Kidney epithelial cell (primary cell): ENCODE results near the gene PPP1R7. TPM values are rescaled to one million over a fixed set of nuclear protein-coding genes. Genes with fewer than 3 reads are reported as not detected.

Experiments
- DNase-seq: peaks from one replicate; pipeline ENCODE4 v3.0.0-alpha.2; 2010; ENCODE audit warnings: low read depth
- H3K27me3 ChIP-seq: 2 replicates; pipeline ENCODE4 v1.6.0; 2011; ENCODE audit warnings: low read length; ENCODE audit not compliant: control insufficient read depth, insufficient read depth
- H3K36me3 ChIP-seq: 2 replicates; pipeline ENCODE4 v1.5.1; 2011; ENCODE audit warnings: low read length; ENCODE audit not compliant: control insufficient read depth, insufficient read depth
- H3K4me3 ChIP-seq: 2 replicates; pipeline ENCODE4 v1.5.1; 2011; ENCODE audit warnings: low read depth, mild to moderate bottlenecking, control low read depth, low read length
- total RNA-seq: library from RNA; depleted of rRNA; stranded (reverse); fragments of >200 nt; gene quantifications from 2 replicates; pipeline ENCODE4 v1.2.3, GENCODE V29; 2015
- TF ChIP-seq, protein P1 (sequence below): IDR thresholded peaks from 2 replicates; pipeline ENCODE4 v1.5.1; 2011; ENCODE audit warnings: mild to moderate bottlenecking, moderate library complexity, low read length, control low read depth, inconsistent platforms; ENCODE audit not compliant: insufficient read depth, poor library complexity, severe bottlenecking

Gene PPP1R7
- total RNA-seq, 1 donor from 2014 or later: 82.3 TPM

DNA sequence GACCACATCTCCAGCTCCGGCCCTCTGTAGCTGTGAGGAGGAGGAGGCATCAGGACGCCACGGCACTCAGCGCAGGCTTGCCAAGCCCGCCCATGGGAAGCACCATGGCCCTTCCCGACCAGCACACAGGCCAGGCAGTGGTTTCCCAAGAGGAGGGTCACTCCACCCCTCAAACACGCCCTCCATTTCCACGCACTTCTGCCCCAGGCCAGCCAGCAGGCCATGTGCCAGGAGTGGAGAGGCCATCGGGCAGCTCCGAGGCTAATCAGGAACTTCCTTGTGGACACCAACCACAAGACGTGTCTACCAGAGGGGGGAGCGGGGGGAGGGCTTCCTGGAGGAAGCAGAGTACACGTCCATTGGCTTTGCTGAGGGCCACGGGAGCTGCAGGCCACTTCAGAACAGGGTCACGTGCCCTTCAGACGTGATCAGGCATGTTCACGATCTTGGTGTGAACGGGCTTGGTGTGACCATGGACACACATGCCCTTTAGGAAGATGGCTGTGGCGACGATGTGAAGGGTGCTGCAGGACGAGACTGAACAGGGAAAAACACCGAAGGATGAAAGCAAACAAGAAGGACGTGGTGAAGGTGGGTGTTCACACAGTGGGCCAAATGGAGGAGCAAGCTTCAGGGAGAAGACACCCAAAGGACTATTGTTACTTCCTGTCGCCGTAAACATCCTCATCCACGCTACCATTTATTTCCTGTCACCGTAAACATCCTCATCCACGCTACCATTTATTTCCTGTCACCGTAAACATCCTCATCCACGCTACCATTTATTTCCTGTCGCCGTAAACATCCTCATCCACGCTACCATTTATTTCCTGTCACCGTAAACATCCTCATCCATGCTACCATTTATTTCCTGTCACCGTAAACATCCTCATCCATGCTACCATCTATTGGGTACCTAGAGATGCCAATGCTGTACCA, 41.7 kb upstream of the PPP1R7 start:
- Histone ChIP-seq H3K4me3 (no peak overlapping the region), H3K27me3 (no peaks in the 10 kb centered on the region), H3K36me3 (no peaks in the 10 kb centered on the region)
- TF ChIP-seq, protein P1, sequence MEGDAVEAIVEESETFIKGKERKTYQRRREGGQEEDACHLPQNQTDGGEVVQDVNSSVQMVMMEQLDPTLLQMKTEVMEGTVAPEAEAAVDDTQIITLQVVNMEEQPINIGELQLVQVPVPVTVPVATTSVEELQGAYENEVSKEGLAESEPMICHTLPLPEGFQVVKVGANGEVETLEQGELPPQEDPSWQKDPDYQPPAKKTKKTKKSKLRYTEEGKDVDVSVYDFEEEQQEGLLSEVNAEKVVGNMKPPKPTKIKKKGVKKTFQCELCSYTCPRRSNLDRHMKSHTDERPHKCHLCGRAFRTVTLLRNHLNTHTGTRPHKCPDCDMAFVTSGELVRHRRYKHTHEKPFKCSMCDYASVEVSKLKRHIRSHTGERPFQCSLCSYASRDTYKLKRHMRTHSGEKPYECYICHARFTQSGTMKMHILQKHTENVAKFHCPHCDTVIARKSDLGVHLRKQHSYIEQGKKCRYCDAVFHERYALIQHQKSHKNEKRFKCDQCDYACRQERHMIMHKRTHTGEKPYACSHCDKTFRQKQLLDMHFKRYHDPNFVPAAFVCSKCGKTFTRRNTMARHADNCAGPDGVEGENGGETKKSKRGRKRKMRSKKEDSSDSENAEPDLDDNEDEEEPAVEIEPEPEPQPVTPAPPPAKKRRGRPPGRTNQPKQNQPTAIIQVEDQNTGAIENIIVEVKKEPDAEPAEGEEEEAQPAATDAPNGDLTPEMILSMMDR: no peak
- DNase-seq: no peak

DNA sequence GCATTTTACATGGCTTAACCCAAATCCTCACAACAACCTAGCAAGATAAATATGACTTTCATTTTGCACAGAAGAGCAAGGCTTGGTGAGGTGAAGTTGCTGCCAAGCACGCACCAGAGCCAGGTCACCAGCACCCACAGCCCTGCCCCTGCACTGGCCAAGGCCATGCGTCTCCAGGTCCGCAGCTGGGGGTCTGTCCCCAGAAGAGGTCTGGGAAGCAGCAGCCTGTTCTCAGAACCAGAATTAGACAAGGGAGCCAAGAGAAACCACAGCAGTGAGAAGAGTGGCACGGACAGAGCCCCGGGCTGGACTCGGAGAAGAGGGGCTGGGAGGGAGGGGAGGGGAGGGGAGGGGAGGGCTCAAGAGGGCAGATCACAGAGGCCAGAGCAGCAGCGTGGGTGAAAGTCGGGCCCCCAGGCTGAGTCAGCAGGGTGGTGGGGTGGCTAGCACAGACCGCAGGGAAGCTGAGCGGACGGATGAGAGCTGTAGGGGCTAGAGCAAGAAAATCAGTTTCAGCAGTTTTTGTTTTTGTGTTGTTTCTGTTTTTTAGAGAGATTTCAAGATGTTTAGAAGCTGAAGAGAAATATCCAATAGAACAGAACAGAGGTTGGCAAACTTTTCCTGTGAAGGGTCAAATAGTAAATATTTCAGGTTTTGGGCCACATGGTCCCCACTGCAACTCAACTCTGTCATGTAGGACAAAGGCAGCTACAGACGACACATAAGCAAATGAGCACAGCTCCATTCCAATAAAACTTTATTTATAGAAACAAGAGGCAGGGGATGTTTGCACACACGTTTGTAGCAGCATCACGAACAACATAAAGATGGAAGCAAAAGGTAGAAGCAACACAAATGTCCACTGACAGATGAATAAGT, 40.8 kb upstream of the PPP1R7 start:
- no peak for DNase-seq
- Histone ChIP-seq H3K27me3 (no peaks in the 10 kb centered on the region), H3K36me3 (no peaks in the 10 kb centered on the region), H3K4me3 (no peak overlapping the region)
- TF ChIP-seq, protein P1: no peak

- TF ChIP-seq, protein P1: no peak
- no peak for DNase-seq
- no peaks in the 10 kb centered on the region for H3K27me3 ChIP-seq
Observed at GRCh38 chr2:241110089-241110606, 40.1 kb upstream of the PPP1R7 start.

DNA sequence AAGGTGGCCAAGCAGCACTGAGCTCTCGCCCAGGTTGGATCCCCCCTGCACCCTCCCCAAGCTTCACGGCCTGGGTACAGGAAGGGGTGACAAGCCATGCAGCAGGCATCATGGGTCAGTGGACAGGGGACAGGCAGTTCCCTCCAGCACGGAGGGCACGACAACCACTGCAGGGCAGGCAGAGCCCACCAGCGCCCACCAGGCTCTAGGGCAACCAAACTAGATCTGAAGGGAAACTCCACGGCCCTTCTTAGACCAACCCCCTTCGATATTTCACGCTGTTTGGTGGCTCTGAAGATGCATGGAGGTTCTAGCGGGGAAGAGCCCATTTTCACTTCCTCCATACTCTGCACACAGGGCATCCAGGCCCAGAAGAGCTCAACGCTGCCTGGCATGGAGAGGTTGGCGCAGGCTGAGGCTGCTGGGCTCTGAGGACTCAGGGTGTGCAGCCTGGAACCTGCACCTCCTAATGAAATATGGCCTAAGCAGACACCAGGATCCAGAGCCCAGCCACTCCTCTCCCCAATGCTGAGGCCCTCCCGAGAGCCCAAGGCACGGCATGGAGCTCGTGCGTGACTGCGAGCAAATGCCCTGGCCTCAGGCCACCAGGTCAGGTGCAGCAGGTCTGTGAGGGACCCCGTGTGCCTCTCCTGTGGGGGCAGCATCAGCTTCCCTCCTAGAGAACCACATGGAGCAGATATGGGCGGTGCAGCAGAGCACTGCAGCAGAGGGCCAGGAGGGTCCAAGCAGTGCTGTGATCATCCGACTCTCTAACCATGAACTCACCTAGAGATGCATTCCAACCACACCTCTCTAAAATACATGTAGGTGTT, 39.4 kb upstream of the PPP1R7 start:
- TF ChIP-seq, protein P1: no peak
- Histone ChIP-seq H3K27me3 (no peaks in the 10 kb centered on the region), H3K36me3 (no peaks in the 10 kb centered on the region), H3K4me3 (no peak overlapping the region)
- DNase-seq: no peak

More at GRCh38 chr2:241110089-241110606, 40.1 kb upstream of the PPP1R7 start:
- Histone ChIP-seq H3K36me3 (no peaks in the 10 kb centered on the region), H3K4me3 (no peak overlapping the region)

DNA sequence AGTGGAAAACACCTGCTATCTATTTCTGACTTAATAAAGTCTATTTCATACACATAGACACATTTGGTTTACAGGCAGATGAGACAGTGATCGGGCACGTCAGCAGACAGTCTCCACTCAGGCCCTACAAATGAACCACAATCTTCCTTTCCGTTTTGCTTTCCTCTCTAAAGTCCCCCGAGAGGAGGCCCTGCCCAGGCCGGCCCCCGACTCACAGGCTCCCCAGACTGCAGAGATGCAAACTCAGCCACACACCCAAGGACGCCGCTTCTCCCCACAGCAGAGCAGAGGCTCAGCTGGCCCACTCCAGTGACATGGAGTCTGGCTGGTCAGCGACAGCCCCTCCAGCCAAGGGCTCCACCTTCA, 38.8 kb upstream of the PPP1R7 start:
- no peaks in the 10 kb centered on the region for H3K27me3 ChIP-seq
- no peak for DNase-seq
- H3K4me3 ChIP-seq: no peak overlapping the region
- TF ChIP-seq, protein P1: no peak
- H3K36me3 ChIP-seq: no peaks in the 10 kb centered on the region
